ENCODE data around the gene PTPRM. TPM values are rescaled to one million over a fixed set of nuclear protein-coding genes. Genes with fewer than 3 reads are reported as not detected.
A peak's percentile ranks its signal among the peaks of the same experiment; 100 is the strongest.

PTPRM gene
- total and polyA plus RNA-seq, 2 of the 8 experiments (the other 6 are each of a cell fraction or from before 2014, with no cell fraction given): 4.1 to 7.0 TPM

DNA sequence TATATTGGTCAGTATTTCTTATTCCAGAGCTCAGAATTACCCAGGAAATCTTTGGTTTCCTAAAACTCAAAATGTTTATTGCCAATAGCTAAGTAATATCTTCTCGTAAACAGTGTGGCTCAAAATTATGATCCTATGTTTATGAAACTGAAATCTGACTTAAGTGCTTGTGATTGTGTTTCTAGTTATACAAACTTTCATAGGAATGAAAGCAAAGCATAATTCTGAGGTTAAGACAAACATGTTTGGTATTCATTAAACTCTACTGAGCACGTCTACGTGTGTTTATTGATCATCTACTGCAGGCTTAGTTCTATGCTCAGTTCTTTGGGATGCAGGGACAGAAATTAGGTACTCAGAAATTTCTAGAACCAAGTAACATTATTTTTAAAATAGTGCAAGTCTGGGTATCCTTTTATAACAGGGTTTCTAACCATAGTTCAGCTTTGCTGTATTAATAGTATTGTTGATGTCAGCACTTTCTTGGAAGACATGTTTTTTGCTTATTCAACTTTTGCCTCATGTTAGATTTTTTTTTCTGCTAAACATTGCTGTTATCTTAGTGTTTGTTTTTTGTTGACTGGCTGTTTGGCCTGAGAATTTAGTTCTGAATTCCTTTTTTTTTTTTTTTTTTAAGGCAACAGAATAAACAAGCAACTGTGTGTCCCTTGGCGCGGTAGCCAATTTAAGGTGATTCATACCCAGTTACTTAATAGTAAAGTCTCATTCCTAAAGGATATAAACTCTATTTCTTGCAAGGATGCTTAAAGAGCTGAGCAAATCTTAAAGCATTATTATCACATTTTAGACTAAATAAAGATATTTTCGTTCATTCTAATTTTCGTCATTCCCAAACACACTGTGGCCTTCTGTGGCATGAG lies 31.3 kb downstream of the PTPRM start:
- FAIRE-seq: no peak
- CTCF ChIA-PET (ENCODE audit: partially characterized antibody): interaction anchor here (0.6 to 1.4 kb wide), 7 partner anchors 9 to 881 kb away, joined by 3 to 4 read pairs (median 3); no protein-coding TSS in a partner anchor
- H3K27me3 ChIP-seq (replicated peaks in 1 of 4; ENCODE audit: control insufficient read depth in 3 of 4, extremely low read depth in 1 of 4, insufficient read depth in 3 of 4, low read length in 3 of 4): no peaks in the 10 kb centered on the region

More for the DNA sequence above, 31.3 kb downstream of the PTPRM start:
- Histone ChIP-seq H4K8ac (ENCODE audit: extremely low read depth, insufficient read depth, low read length) (no peak overlapping the region), H3K36me3 (ENCODE audit: control insufficient read depth in 2 of 4, insufficient read depth in 4 of 4, low read length in 3 of 4) (no peaks in the 10 kb centered on the region), H3K9me3 (ENCODE audit: insufficient read depth in 2 of 2, low read depth in 1 of 2, low read length in 1 of 2) (no peaks in the 10 kb centered on the region), H3K79me2 (ENCODE audit: control insufficient read depth in 1 of 2, insufficient read depth in 2 of 2, low read length in 2 of 2) (no peaks in the 10 kb centered on the region), H3K23ac (ENCODE audit: insufficient read length) (no peak overlapping the region), H2AK5ac (ENCODE audit: low read depth, low read length) (no peak overlapping the region), H4K20me1 (replicated peaks in 1 of 2; ENCODE audit: control insufficient read depth in 1 of 2, insufficient read depth in 2 of 2, low read length in 2 of 2) (no peaks in the 10 kb centered on the region), H2BK20ac (ENCODE audit: low read length) (no peak overlapping the region), H3K23me2 (ENCODE audit: low read depth, low read length) (no peaks in the 10 kb centered on the region), H3K14ac (ENCODE audit: insufficient read length) (no peak overlapping the region), H3K4me1 (replicated peaks in 1 of 4; ENCODE audit: control insufficient read depth in 3 of 4, insufficient read depth in 4 of 4, low read length in 3 of 4) (peaks cover 0 to 8% (median 4%) of the 10 kb centered on the region in 4 experiments), H4K91ac (replicated peaks; ENCODE audit: insufficient read length, low read length) (no peak overlapping the region), H3K56ac (replicated peaks; ENCODE audit: insufficient read length, low read depth, low read length) (no peak overlapping the region), H3K4me2 (ENCODE audit: insufficient read depth in 1 of 2, low read depth in 2 of 2, low read length in 2 of 2) (no peak overlapping the region), H3K4ac (replicated peaks; ENCODE audit: insufficient read length, low read depth, low read length) (no peak overlapping the region), H2BK15ac (ENCODE audit: low read length) (no peak overlapping the region), H4K5ac (ENCODE audit: insufficient read length, low read depth, low read length) (no peak overlapping the region), H2BK12ac (ENCODE audit: low read depth, low read length) (no peak overlapping the region), H3K4me3 (ENCODE audit: extremely low read depth in 1 of 4, insufficient read depth in 2 of 4, low read depth in 3 of 4, low read length in 4 of 4) (no peak overlapping the region), H2AFZ (ENCODE audit: low read length) (no peak overlapping the region), H3K18ac (ENCODE audit: extremely low read depth, low read length) (no peak overlapping the region), H3K9ac (replicated peaks in 1 of 4; ENCODE audit: extremely low read depth in 1 of 4, low read depth in 3 of 4, low read length in 3 of 4) (no peak overlapping the region), H3K79me1 (ENCODE audit: low read depth, low read length) (no peaks in the 10 kb centered on the region), H3K27ac (ENCODE audit: low read depth, low read length) (no peak overlapping the region), H2BK120ac (replicated peaks; ENCODE audit: low read depth, low read length) (no peak overlapping the region), H2BK5ac (ENCODE audit: low read depth, low read length) (no peak overlapping the region)
- POLR2A ChIA-PET (ENCODE audit: partially characterized antibody): no interaction called here
- 90% methylated on average over 7 of the region's 7 CpGs; no CpG with 5 or more reads in 1 of the 2 experiments for WGBS, 2 experiments (ENCODE audit: extremely low coverage in 1 of 2, insufficient coverage in 1 of 2, insufficient read length in 1 of 2, insufficient replicate concordance in 2 of 2, low coverage in 1 of 2, low lambda C conversion rate in 2 of 2, missing lambda C conversion rate in 1 of 2)
- TF ChIP-seq TCF12 (IDR thresholded peaks at IDR 0.05; ENCODE audit: low read depth, low read length) (no peak), JUN (IDR thresholded peaks at IDR 0.05; ENCODE audit: low read depth, low read length) (no peak), POLR2AphosphoS5 (IDR thresholded peaks at IDR 0.05; ENCODE audit: low read depth, low read length) (no peak), MAFK (IDR thresholded peaks at IDR 0.05; ENCODE audit: low read depth, low read length) (peak; percentile 63)
- no peak for DNase-seq (ENCODE audit: low read depth in 1 of 2, low spot score in 2 of 2)
